Lower leg skin (tissue), 3 donors: Measurements from ENCODE around the gene COL4A2.

Experiments used
- POLR2A ChIP-seq, 2 donors: fragments of 450-650 bp; IDR thresholded peaks; one replicate each; pipeline ENCODE4 v1.6.1; 2016 to 2017; ENCODE audit warnings: antibody characterized with exemption in 2 of 2, mild to moderate bottlenecking in 1 of 2, moderate library complexity in 1 of 2
- TF ChIP-seq, protein P1 (sequence below), 3 donors: fragments of 450-650 bp; IDR thresholded peaks; one replicate each; pipeline ENCODE4 v1.5.1; 2016; ENCODE audit warnings: antibody characterized with exemption in 3 of 3, mild to moderate bottlenecking in 3 of 3, moderate library complexity in 2 of 3

GRCh38 chr13:110328573-110328972, 21.5 kb downstream of the COL4A2 start:
- TF ChIP-seq, protein P1, sequence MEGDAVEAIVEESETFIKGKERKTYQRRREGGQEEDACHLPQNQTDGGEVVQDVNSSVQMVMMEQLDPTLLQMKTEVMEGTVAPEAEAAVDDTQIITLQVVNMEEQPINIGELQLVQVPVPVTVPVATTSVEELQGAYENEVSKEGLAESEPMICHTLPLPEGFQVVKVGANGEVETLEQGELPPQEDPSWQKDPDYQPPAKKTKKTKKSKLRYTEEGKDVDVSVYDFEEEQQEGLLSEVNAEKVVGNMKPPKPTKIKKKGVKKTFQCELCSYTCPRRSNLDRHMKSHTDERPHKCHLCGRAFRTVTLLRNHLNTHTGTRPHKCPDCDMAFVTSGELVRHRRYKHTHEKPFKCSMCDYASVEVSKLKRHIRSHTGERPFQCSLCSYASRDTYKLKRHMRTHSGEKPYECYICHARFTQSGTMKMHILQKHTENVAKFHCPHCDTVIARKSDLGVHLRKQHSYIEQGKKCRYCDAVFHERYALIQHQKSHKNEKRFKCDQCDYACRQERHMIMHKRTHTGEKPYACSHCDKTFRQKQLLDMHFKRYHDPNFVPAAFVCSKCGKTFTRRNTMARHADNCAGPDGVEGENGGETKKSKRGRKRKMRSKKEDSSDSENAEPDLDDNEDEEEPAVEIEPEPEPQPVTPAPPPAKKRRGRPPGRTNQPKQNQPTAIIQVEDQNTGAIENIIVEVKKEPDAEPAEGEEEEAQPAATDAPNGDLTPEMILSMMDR (IDR thresholded peaks at IDR 0.05), result no peak
- TF ChIP-seq POLR2A (IDR thresholded peaks at IDR 0.05), result no peak
